ENCODE measurements around the gene CAPN15.

CAPN15 gene

GRCh38 chr16:525520-526180, 1.9 kb upstream of the CAPN15 start:
- peak; percentile 41 to 75 (median 63) for DNase-seq (ENCODE audit: low read depth in 4 of 4, low spot score in 1 of 4)

GRCh38 chr16:526181-527014, 1.1 kb upstream of the CAPN15 start:
- DNase-seq (ENCODE audit: low read depth in 4 of 4, low spot score in 1 of 4), result no peak

- no peak for DNase-seq (ENCODE audit: low read depth in 4 of 4, low spot score in 1 of 4)
These were observed 849 bp downstream of the CAPN15 start for GRCh38 chr16:528111-529011.

- no peak for DNase-seq (ENCODE audit: low read depth in 4 of 4, low spot score in 1 of 4)
These were observed 1.6 kb downstream of the CAPN15 start for GRCh38 chr16:529012-529575.

- DNase-seq (ENCODE audit: low read depth in 4 of 4, low spot score in 1 of 4), result no peak
These were observed 2.8 kb downstream of the CAPN15 start for GRCh38 chr16:530111-530817.

GRCh38 chr16:531494-532125, 4.1 kb downstream of the CAPN15 start:
- no peak for DNase-seq (ENCODE audit: low read depth in 4 of 4, low spot score in 1 of 4)

GRCh38 chr16:533391-534123, 6.0 kb downstream of the CAPN15 start:
- DNase-seq (ENCODE audit: low read depth in 4 of 4, low spot score in 1 of 4), result no peak

GRCh38 chr16:534135-534534, 6.6 kb downstream of the CAPN15 start:
- DNase-seq (ENCODE audit: low read depth in 4 of 4, low spot score in 1 of 4), result no peak

GRCh38 chr16:534856-535445, 7.4 kb downstream of the CAPN15 start:
- no peak for DNase-seq (ENCODE audit: low read depth in 4 of 4, low spot score in 1 of 4)

- no peak for DNase-seq (ENCODE audit: low read depth in 4 of 4, low spot score in 1 of 4)
These were observed 8.2 kb downstream of the CAPN15 start for GRCh38 chr16:535446-536405.

GRCh38 chr16:536746-537145, 9.2 kb downstream of the CAPN15 start:
- no peak for DNase-seq (ENCODE audit: low read depth in 4 of 4, low spot score in 1 of 4)

GRCh38 chr16:537415-538335, 10.2 kb downstream of the CAPN15 start:
- no peak for DNase-seq (ENCODE audit: low read depth in 4 of 4, low spot score in 1 of 4)

- DNase-seq (ENCODE audit: low read depth in 4 of 4, low spot score in 1 of 4), result no peak
These were observed 12.5 kb downstream of the CAPN15 start for GRCh38 chr16:539901-540530.

- no peak for DNase-seq (ENCODE audit: low read depth in 4 of 4, low spot score in 1 of 4)
These were observed 13.3 kb downstream of the CAPN15 start for GRCh38 chr16:540645-541340.

GRCh38 chr16:543301-544164, 16.0 kb downstream of the CAPN15 start:
- DNase-seq (ENCODE audit: low read depth in 4 of 4, low spot score in 1 of 4), result no peak
